Measurements from ENCODE around the gene IZUMO1R.

Gene IZUMO1R

DNA sequence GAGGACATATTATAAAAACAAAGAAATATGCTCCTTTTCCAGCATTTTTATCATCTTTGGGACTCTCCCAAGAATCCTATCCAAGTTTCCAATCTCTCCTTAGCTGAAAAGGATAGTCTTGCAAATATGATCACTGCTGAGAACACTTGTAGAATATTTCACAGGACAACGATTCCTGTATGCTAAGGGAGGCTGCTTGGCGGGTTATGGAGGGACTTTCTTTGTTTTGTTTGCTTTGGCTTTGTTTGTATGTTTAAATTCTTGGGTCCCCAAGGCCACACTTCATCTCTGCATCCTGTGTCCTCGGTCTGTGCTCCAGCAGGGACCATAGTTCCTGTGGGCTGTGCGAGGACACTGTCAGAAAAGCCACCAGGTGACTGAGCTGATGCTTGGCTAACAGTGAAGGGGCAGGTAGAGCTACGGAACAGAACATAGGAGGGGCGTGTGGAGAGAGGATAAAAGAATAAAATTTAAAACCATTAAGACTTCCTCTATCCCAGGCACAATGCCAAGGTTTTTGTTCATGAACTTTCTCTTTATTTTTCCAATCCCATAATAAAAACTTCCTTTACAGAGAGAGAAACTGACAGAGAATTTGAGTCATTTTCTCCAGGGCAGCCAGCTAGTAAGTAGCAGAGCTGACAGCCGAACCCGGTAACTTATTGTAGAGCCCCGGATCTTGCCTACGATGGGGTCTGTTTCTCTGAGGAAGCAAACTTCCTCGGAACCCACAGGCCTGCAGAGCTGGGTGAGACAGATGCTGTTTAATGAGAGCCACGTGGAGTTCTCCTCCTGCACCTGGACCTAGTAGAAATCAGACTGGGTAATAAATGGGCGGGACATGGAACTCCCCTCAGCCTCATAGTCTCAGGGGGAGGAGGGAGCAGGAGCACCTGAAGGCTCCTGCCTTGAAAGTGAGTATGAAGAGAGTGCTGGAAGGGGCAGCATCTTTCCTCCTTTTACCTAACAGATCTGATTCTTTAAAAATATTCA lies at the start of gene IZUMO1R:
TSS of gene IZUMO1R (plus strand) at position 615 of the 993 bp plus-strand sequence. CDS start 1,057 bp downstream, outside the sequence.
- Histone ChIP-seq H4K20me1 (ENCODE audit: insufficient read depth, low read length) (no peaks in the 10 kb centered on the region), H3K4me1 (ENCODE audit: low read length) (peaks cover 7% of the 10 kb centered on the region), H3K4me3 (ENCODE audit: low read length) (no peak within 1 kb of the TSS), H2AFZ (ENCODE audit: low read depth, low read length) (peak within 1 kb of the TSS; percentile 38; the same call in 1 of the 2 replicates), H3K79me2 (ENCODE audit: low read length) (no peaks in the 10 kb centered on the region), H3K4me2 (ENCODE audit: low read length) (no peak within 1 kb of the TSS), H3K9me3 (ENCODE audit: insufficient read depth, low read length) (no peaks in the 10 kb centered on the region), H3K36me3 (replicated peaks; ENCODE audit: low read depth, low read length) (no peaks in the 10 kb centered on the region), H3K9ac (ENCODE audit: low read length) (no peak within 1 kb of the TSS), H3K27me3 (ENCODE audit: low read depth, low read length) (no peaks in the 10 kb centered on the region), H3K27ac (ENCODE audit: low read length) (no peak within 1 kb of the TSS)
- no peak for TF ChIP-seq EZH2phosphoT487 (IDR thresholded peaks at IDR 0.05; ENCODE audit: low read depth)
- TF ChIP-seq, protein P1, sequence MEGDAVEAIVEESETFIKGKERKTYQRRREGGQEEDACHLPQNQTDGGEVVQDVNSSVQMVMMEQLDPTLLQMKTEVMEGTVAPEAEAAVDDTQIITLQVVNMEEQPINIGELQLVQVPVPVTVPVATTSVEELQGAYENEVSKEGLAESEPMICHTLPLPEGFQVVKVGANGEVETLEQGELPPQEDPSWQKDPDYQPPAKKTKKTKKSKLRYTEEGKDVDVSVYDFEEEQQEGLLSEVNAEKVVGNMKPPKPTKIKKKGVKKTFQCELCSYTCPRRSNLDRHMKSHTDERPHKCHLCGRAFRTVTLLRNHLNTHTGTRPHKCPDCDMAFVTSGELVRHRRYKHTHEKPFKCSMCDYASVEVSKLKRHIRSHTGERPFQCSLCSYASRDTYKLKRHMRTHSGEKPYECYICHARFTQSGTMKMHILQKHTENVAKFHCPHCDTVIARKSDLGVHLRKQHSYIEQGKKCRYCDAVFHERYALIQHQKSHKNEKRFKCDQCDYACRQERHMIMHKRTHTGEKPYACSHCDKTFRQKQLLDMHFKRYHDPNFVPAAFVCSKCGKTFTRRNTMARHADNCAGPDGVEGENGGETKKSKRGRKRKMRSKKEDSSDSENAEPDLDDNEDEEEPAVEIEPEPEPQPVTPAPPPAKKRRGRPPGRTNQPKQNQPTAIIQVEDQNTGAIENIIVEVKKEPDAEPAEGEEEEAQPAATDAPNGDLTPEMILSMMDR (IDR thresholded peaks at IDR 0.05; ENCODE audit: low read depth, low read length): no peak

DNA sequence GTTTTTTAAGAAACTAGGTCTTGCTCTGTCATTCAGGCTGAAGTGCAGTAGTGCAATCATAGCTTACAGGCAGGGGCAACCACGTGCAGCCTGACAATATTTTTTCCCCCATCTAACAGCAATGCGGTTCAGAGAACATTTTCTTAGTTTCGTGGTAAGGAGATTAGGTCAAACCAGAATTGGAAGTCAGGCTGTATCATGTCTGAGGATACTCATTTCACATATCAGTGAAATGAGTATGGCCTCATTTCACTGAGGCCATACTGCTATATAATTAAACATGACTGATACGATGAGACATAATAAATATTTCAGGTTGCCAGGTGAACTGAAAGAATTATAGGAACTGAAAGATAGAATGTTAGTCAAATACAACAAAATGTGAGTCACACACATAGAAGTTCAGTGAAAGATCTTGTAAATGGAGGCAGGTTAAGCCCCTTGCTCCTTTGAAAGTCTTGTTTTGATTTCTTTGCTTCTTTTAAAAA lies 32.5 kb upstream of the IZUMO1R start:
- peaks cover 10% of the 10 kb centered on the region for H3K36me3 ChIP-seq (replicated peaks; ENCODE audit: low read depth, low read length)
- H3K9ac ChIP-seq (ENCODE audit: low read length): peak overlapping the region; percentile 76
- peak overlapping the region; percentile 66 for H3K4me2 ChIP-seq (ENCODE audit: low read length)
- H3K79me2 ChIP-seq (ENCODE audit: low read length): no peaks in the 10 kb centered on the region
- no peaks in the 10 kb centered on the region for H3K27me3 ChIP-seq (ENCODE audit: low read depth, low read length)
- peak overlapping the region; percentile 42; the same call in 1 of the 2 replicates for H3K4me3 ChIP-seq (ENCODE audit: low read length)
- H4K20me1 ChIP-seq (ENCODE audit: insufficient read depth, low read length): no peaks in the 10 kb centered on the region
- no peak overlapping the region for H2AFZ ChIP-seq (ENCODE audit: low read depth, low read length)
- peak overlapping the region; percentile 96 for H3K27ac ChIP-seq (ENCODE audit: low read length)
- H3K4me1 ChIP-seq (ENCODE audit: low read length): peaks cover 57% of the 10 kb centered on the region
- H3K9me3 ChIP-seq (ENCODE audit: insufficient read depth, low read length): peaks cover 11% of the 10 kb centered on the region
- TF ChIP-seq, protein P1 (IDR thresholded peaks at IDR 0.05; ENCODE audit: low read depth, low read length): no peak
- peak; percentile 74 for TF ChIP-seq EZH2phosphoT487 (IDR thresholded peaks at IDR 0.05; ENCODE audit: low read depth)

DNA sequence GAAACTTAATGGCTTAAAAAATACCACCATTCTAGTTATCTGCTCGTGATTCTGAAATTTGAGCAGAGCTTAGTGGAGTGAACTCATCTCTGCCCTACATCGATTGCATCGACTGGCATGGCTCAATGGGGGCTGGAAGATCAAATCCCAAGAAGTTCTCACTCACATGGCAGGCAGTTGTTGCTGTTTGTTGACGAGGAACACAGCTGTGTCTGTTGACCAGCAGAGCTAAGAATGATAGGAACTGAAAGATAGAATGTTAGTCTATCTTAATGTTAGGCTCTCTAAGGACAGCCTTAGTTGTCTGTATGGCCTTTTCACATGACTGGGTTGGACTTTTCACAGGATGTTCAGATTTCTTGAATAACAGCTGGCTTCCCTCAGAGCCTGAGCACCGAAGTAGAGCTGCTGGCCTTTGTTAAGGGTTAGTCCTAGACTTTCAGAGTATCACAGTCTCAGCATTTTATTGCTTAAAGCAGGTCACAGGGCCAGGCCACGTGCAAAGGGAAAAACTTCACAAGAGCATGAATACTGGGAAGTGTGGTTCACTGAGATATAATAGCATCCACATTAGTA lies 31.6 kb upstream of the IZUMO1R start:
- Histone ChIP-seq H2AFZ (ENCODE audit: low read depth, low read length) (peak overlapping the region; percentile 48), H3K9ac (ENCODE audit: low read length) (peak overlapping the region; percentile 76), H4K20me1 (ENCODE audit: insufficient read depth, low read length) (no peaks in the 10 kb centered on the region), H3K36me3 (replicated peaks; ENCODE audit: low read depth, low read length) (peaks cover 4% of the 10 kb centered on the region), H3K79me2 (ENCODE audit: low read length) (no peaks in the 10 kb centered on the region), H3K27ac (ENCODE audit: low read length) (peak overlapping the region; percentile 96), H3K27me3 (ENCODE audit: low read depth, low read length) (no peaks in the 10 kb centered on the region), H3K4me1 (ENCODE audit: low read length) (peaks cover 60% of the 10 kb centered on the region), H3K9me3 (ENCODE audit: insufficient read depth, low read length) (0 out of 2 replicates have a peak, but pooled peaks cover 4% of the 10 kb centered on the region), H3K4me2 (ENCODE audit: low read length) (peak overlapping the region; percentile 66), H3K4me3 (ENCODE audit: low read length) (peak overlapping the region; percentile 42)
- TF ChIP-seq EZH2phosphoT487 (IDR thresholded peaks at IDR 0.05; ENCODE audit: low read depth): no peak
- TF ChIP-seq, protein P1 (IDR thresholded peaks at IDR 0.05; ENCODE audit: low read depth, low read length): no peak

DNA sequence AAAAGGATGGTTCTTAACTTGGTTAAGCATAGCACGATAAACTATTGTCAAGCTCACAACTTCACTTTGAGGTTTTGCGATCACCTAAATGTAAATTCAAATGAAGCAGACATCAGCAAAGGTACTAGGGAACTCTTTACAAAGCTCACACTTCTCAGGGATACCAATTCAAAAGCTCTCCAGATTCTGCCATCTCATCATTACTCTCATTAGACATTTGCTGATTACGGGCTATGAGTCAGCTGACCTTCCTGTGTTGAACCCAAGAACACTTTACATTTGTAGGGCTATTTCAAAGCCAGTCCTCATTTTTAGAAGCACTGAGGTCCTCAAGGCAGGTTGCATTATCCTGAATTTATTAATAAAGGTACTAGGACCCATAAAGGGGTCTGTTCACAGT lies 28.4 kb upstream of the IZUMO1R start:
- Histone ChIP-seq H3K79me2 (ENCODE audit: low read length) (no peaks in the 10 kb centered on the region), H3K9me3 (ENCODE audit: insufficient read depth, low read length) (no peaks in the 10 kb centered on the region), H3K4me1 (ENCODE audit: low read length) (peaks cover 84% of the 10 kb centered on the region), H3K4me2 (ENCODE audit: low read length) (no peak overlapping the region), H3K4me3 (ENCODE audit: low read length) (no peak overlapping the region), H2AFZ (ENCODE audit: low read depth, low read length) (no peak overlapping the region), H3K9ac (ENCODE audit: low read length) (no peak overlapping the region), H3K36me3 (replicated peaks; ENCODE audit: low read depth, low read length) (peaks cover 4% of the 10 kb centered on the region), H4K20me1 (ENCODE audit: insufficient read depth, low read length) (no peaks in the 10 kb centered on the region), H3K27ac (ENCODE audit: low read length) (no peak overlapping the region), H3K27me3 (ENCODE audit: low read depth, low read length) (no peaks in the 10 kb centered on the region)
- no peak for TF ChIP-seq EZH2phosphoT487 (IDR thresholded peaks at IDR 0.05; ENCODE audit: low read depth)
- TF ChIP-seq, protein P1 (IDR thresholded peaks at IDR 0.05; ENCODE audit: low read depth, low read length): no peak

All from OCI-LY3 (cell line).